Liver (tissue), 9 donors: Measurements from ENCODE around the gene ZNF536. TPM values are rescaled to one million over a fixed set of nuclear protein-coding genes. Genes with fewer than 3 reads are reported as not detected.
"Not testable (repeated sequence)": the region's sequence is repeated elsewhere in the genome, so short reads cannot be mapped to it uniquely, and the experiment has no call there.

Source experiments
- DNase-seq: peaks from one replicate; pipeline ENCODE4 v3.0.0-alpha.2; 2017; ENCODE audit warnings: low spot score
- H3K27ac ChIP-seq, 2 donors: one replicate each; pipeline ENCODE4 v1.7.0; 2013; ENCODE audit warnings: inconsistent platforms in 2 of 2, low read length in 2 of 2, control low read depth in 1 of 2, low read depth in 1 of 2, mild to moderate bottlenecking in 1 of 2
- H3K27me3 ChIP-seq, 4 donors: one replicate each; pipeline versions ENCODE4 v1.6.1 to v1.7.0; 2013; ENCODE audit warnings: low read length in 3 of 4, inconsistent platforms in 1 of 4, mild to moderate bottlenecking in 1 of 4, moderate library complexity in 1 of 4; ENCODE audit not compliant: control insufficient read depth in 4 of 4, insufficient read depth in 4 of 4
- H3K36me3 ChIP-seq, 4 donors: one replicate each; pipeline versions ENCODE4 v1.6.1 to v1.7.0; 2013; ENCODE audit warnings: low read length in 3 of 4, mild to moderate bottlenecking in 3 of 4, low read depth in 1 of 4, moderate library complexity in 1 of 4; ENCODE audit not compliant: control insufficient read depth in 4 of 4, insufficient read depth in 3 of 4
- H3K4me1 ChIP-seq, 4 donors: one replicate each; pipeline versions ENCODE4 v1.6.1 to v1.7.0; 2013; ENCODE audit warnings: low read length in 3 of 4, mild to moderate bottlenecking in 3 of 4, moderate library complexity in 1 of 4; ENCODE audit not compliant: control insufficient read depth in 4 of 4, insufficient read depth in 4 of 4
- H3K4me3 ChIP-seq, 3 donors: one replicate each; pipeline versions ENCODE4 v1.6.1 to v1.7.0; 2013; ENCODE audit warnings: low read length in 3 of 3, control low read depth in 1 of 3, low read depth in 1 of 3, mild to moderate bottlenecking in 1 of 3
- H3K9ac ChIP-seq, 2 donors: one replicate each; pipeline ENCODE4 v1.7.0; 2013; ENCODE audit warnings: low read length in 2 of 2, mild to moderate bottlenecking in 2 of 2, moderate library complexity in 2 of 2, control low read depth in 1 of 2, low read depth in 1 of 2
- H3K9me3 ChIP-seq, 4 donors: one replicate each; pipeline versions ENCODE4 v1.6.1 to v1.7.0; 2013; ENCODE audit warnings: low read length in 3 of 4; ENCODE audit not compliant: control insufficient read depth in 4 of 4
- ATF3 ChIP-seq: IDR thresholded peaks from 2 replicates; pipeline ENCODE4 v1.6.1; 2016; ENCODE audit warnings: antibody characterized with exemption
- CTCF ChIP-seq: fragments of 150-350 bp; IDR thresholded peaks from 2 replicates; pipeline ENCODE4 v1.5.1; 2017; ENCODE audit warnings: improper control_type of control experiment, low read depth, low read length; ENCODE audit not compliant: missing input control
- EGR1 ChIP-seq, 2 donors: IDR thresholded peaks; 2 replicates each; pipeline ENCODE4 v1.6.1; 2016 to 2018; ENCODE audit warnings: antibody characterized with exemption in 2 of 2, low read depth in 2 of 2
- FOXA2 ChIP-seq: IDR thresholded peaks from 2 replicates; pipeline ENCODE4 v1.6.1; 2016; ENCODE audit warnings: antibody characterized with exemption
- GABPA ChIP-seq, 2 donors: IDR thresholded peaks in 1 of 2; conservative IDR thresholded peaks in 1 of 2; 2 replicates each; pipeline ENCODE4 v1.6.1; 2016; ENCODE audit warnings: antibody characterized with exemption in 2 of 2, mild to moderate bottlenecking in 1 of 2, moderate library complexity in 1 of 2
- HNF4A ChIP-seq, 2 donors: conservative IDR thresholded peaks; 2 replicates each; pipeline ENCODE4 v1.6.1; 2016; ENCODE audit warnings: antibody characterized with exemption in 2 of 2, mild to moderate bottlenecking in 2 of 2
- HNF4G ChIP-seq: IDR thresholded peaks from 2 replicates; pipeline ENCODE4 v1.6.1; 2016; ENCODE audit warnings: antibody characterized with exemption
- JUND ChIP-seq, 2 donors: IDR thresholded peaks; 2 replicates each; pipeline ENCODE4 v1.6.1; 2016; ENCODE audit warnings: antibody characterized with exemption in 2 of 2
- NR2F2 ChIP-seq: IDR thresholded peaks from 2 replicates; pipeline ENCODE4 v1.6.1; 2016; ENCODE audit warnings: antibody characterized with exemption
- RAD21 ChIP-seq, 2 donors: IDR thresholded peaks; 2 replicates each; pipeline ENCODE4 v1.6.1; 2016; ENCODE audit warnings: antibody characterized with exemption in 2 of 2, mild to moderate bottlenecking in 2 of 2
- REST ChIP-seq: IDR thresholded peaks from 2 replicates; pipeline ENCODE4 v1.6.1; 2016; ENCODE audit warnings: antibody characterized with exemption, mild to moderate bottlenecking
- RXRA ChIP-seq, 2 donors: IDR thresholded peaks; 2 replicates each; pipeline ENCODE4 v1.6.1; 2017 to 2018; ENCODE audit warnings: antibody characterized with exemption in 2 of 2, mild to moderate bottlenecking in 1 of 2
- SP1 ChIP-seq: IDR thresholded peaks from 2 replicates; pipeline ENCODE4 v1.6.1; 2018; ENCODE audit warnings: antibody characterized with exemption, mild to moderate bottlenecking
- ZBTB33 ChIP-seq: IDR thresholded peaks from 2 replicates; pipeline ENCODE4 v1.6.1; 2016; ENCODE audit warnings: antibody characterized with exemption
- WGBS: extraction: QIAGEN DNeasy Blood & Tissue Kit; methylation state at CpG from one replicate; pipeline ENCODE4 v1.1.7; 2013; 5-methylcytosine and 5-hydroxymethylcytosine counted together
- polyA plus RNA-seq, 2 donors: library from polyadenylated mRNA; stranded (reverse) in 1 of 2; unstranded in 1 of 2; fragments of 200-250 nt in 1 of 2; fragments of >200 nt in 1 of 2; fragmentation: Nextera tagmentation in 1 of 2; extraction: Ambion mirVana in 1 of 2; gene quantifications; one replicate each; pipeline versions ENCODE4 v1.2.1 to v1.2.3, GENCODE V29; 2013 to 2015
- total RNA-seq, 2 donors: library from RNA; depleted of rRNA; stranded (reverse); fragments of >200 nt; gene quantifications; one replicate each; pipeline ENCODE4 v1.2.3, GENCODE V29; 2014
- donor health status: healthy.
- donor health status: healthy.
- donor health status: healthy.
- donor health status: healthy.
- donor health status: healthy.

ZNF536 gene
- total and polyA plus RNA-seq, 4 donors, result 0.02 to 0.17 (median 0.08) TPM

GRCh38 chr19:30395283-30395682 is 23.1 kb downstream of the ZNF536 start:
- 68% methylated on average over 2 of the region's 2 CpGs for WGBS
- no peaks in the 10 kb centered on the region for H3K9me3 ChIP-seq
- H3K9ac ChIP-seq, result no peak overlapping the region
- H3K27ac ChIP-seq, result no peak overlapping the region
- DNase-seq, result no peak
- H3K4me1 ChIP-seq, result no peaks in the 10 kb centered on the region
- peaks cover 0 to 3% (median 0%) of the 10 kb centered on the region in 4 donors for H3K27me3 ChIP-seq
- TF ChIP-seq ATF3, result no peak
- no peak for TF ChIP-seq RAD21 (IDR thresholded peaks at IDR 0.05)
- H3K4me3 ChIP-seq, result no peak overlapping the region
- no peaks in the 10 kb centered on the region for H3K36me3 ChIP-seq

GRCh38 chr19:30398539-30398938 is 26.4 kb downstream of the ZNF536 start:
- H3K36me3 ChIP-seq, DNase-seq, H3K27me3 ChIP-seq, H3K9ac ChIP-seq, H3K4me3 ChIP-seq, H3K9me3 ChIP-seq, H3K27ac ChIP-seq, H3K4me1 ChIP-seq: not testable (repeated sequence)
- 79% methylated on average over 3 of the region's 3 CpGs for WGBS

GRCh38 chr19:30401956-30402355 is 29.8 kb downstream of the ZNF536 start:
- no peak for TF ChIP-seq HNF4A (conservative IDR thresholded peaks at IDR 0.05)
- TF ChIP-seq EGR1 (IDR thresholded peaks at IDR 0.05; ENCODE audit: low read depth in 2 of 2), result no peak
- TF ChIP-seq JUND (IDR thresholded peaks at IDR 0.05), result no peak
- TF ChIP-seq REST, result no peak
- no peak for TF ChIP-seq SP1
- TF ChIP-seq ATF3, result no peak
- no peaks in the 10 kb centered on the region for H3K4me1 ChIP-seq

GRCh38 chr19:30402436-30403202 is 30.4 kb downstream of the ZNF536 start:
- H3K27ac ChIP-seq, result no peak overlapping the region
- WGBS, result 70% methylated on average over 15 of the region's 15 CpGs
- H3K9me3 ChIP-seq, result no peaks in the 10 kb centered on the region
- no peaks in the 10 kb centered on the region for H3K4me1 ChIP-seq
- DNase-seq, result no peak
- H3K4me3 ChIP-seq, result no peak overlapping the region
- no peaks in the 10 kb centered on the region for H3K36me3 ChIP-seq
- H3K27me3 ChIP-seq, result peaks cover 0 to 6% (median 2%) of the 10 kb centered on the region in 4 donors
- no peak overlapping the region for H3K9ac ChIP-seq
- TF ChIP-seq RXRA (IDR thresholded peaks at IDR 0.05), result no peak
- TF ChIP-seq JUND (IDR thresholded peaks at IDR 0.05), result no peak
- TF ChIP-seq ZBTB33, result no peak
- TF ChIP-seq NR2F2, result no peak
- no peak for TF ChIP-seq ATF3
- TF ChIP-seq GABPA (IDR thresholded peaks at IDR 0.05 in 1 of 2, conservative IDR thresholded peaks at IDR 0.05 in 1 of 2), result no peak
- no peak for TF ChIP-seq SP1
- no peak for TF ChIP-seq FOXA2
- no peak for TF ChIP-seq HNF4G
- TF ChIP-seq CTCF, result no peak

More at GRCh38 chr19:30401956-30402355, 29.8 kb downstream of the ZNF536 start:
- Histone ChIP-seq H3K27me3 (peaks cover 0 to 6% (median 2%) of the 10 kb centered on the region in 4 donors), H3K36me3 (no peaks in the 10 kb centered on the region), H3K9me3 (no peaks in the 10 kb centered on the region), H3K4me3 (no peak overlapping the region), H3K9ac (no peak overlapping the region), H3K27ac (no peak overlapping the region)
- 77% methylated on average over 4 of the region's 4 CpGs for WGBS
- no peak for DNase-seq
